MM.1S (cell line): ENCODE data around the gene GPR176.

Experiments used
- DNase-seq: peaks from one replicate; pipeline ENCODE4 v3.0.0-alpha.2; 2015
- H2AFZ ChIP-seq: fragments of 300-600 bp; sonication (generic); 2 replicates; pipeline ENCODE4 v1.6.0; 2016; ENCODE audit warnings: antibody characterized with exemption, low read length
- H3F3A ChIP-seq: fragments of 300-600 bp; sonication (generic); 2 replicates; pipeline ENCODE4 v1.6.1; 2016; ENCODE audit warnings: mild to moderate bottlenecking, antibody characterized with exemption, low read length, moderate library complexity, mixed read lengths; ENCODE audit not compliant: insufficient read depth
- H3K27ac ChIP-seq: fragments of 300-600 bp; sonication (generic); 2 replicates; pipeline ENCODE4 v1.5.1; 2016; ENCODE audit warnings: mild to moderate bottlenecking, low read length
- H3K27me3 ChIP-seq: fragments of 300-600 bp; sonication (generic); replicated peaks from 2 replicates; pipeline ENCODE4 v1.6.0; 2016; ENCODE audit warnings: low read length; ENCODE audit not compliant: insufficient read depth
- H3K36me3 ChIP-seq: fragments of 300-600 bp; sonication (generic); replicated peaks from 2 replicates; pipeline ENCODE4 v1.6.1; 2016; ENCODE audit warnings: mild to moderate bottlenecking, low read length, mixed read lengths; ENCODE audit not compliant: insufficient read depth
- H3K4me1 ChIP-seq: fragments of 300-600 bp; sonication (generic); 2 replicates; pipeline ENCODE4 v1.6.1; 2016; ENCODE audit warnings: low read length, mixed read lengths
- H3K4me2 ChIP-seq: fragments of 300-600 bp; sonication (generic); 2 replicates; pipeline ENCODE4 v1.6.0; 2016; ENCODE audit warnings: low read depth, low read length
- H3K4me3 ChIP-seq: fragments of 300-600 bp; sonication (generic); 2 replicates; pipeline ENCODE4 v1.5.1; 2016; ENCODE audit warnings: low read length, mixed read lengths
- H3K79me2 ChIP-seq: fragments of 300-600 bp; sonication (generic); 2 replicates; pipeline ENCODE4 v1.6.1; 2016; ENCODE audit warnings: mixed run types, low read length, mixed read lengths
- H3K9ac ChIP-seq: fragments of 300-600 bp; sonication (generic); 2 replicates; pipeline ENCODE4 v1.6.1; 2016; ENCODE audit warnings: low read length, mixed read lengths
- H3K9me2 ChIP-seq: fragments of 300-600 bp; sonication (generic); replicated peaks from 2 replicates; pipeline ENCODE4 v1.6.1; 2016; ENCODE audit warnings: mild to moderate bottlenecking, low read length, mixed read lengths; ENCODE audit not compliant: insufficient read depth
- H3K9me3 ChIP-seq: fragments of 300-600 bp; sonication (generic); replicated peaks from 2 replicates; pipeline ENCODE4 v1.6.1; 2016; ENCODE audit warnings: mild to moderate bottlenecking, low read length, mixed read lengths; ENCODE audit not compliant: insufficient read depth
- H4K20me1 ChIP-seq: fragments of 300-600 bp; sonication (generic); 2 replicates; pipeline ENCODE4 v1.6.1; 2016; ENCODE audit warnings: mild to moderate bottlenecking, low read length, moderate library complexity, mixed read lengths; ENCODE audit not compliant: insufficient read depth
- EZH2 ChIP-seq: fragments of 300-600 bp; sonication (generic); optimal IDR thresholded peaks from 2 replicates; pipeline ENCODE3; 2017; ENCODE audit warnings: low read depth, mild to moderate bottlenecking, antibody characterized with exemption, low read length, mixed read lengths
- EZH2phosphoT487 ChIP-seq: fragments of 300-600 bp; sonication (generic); IDR thresholded peaks from 2 replicates; pipeline ENCODE4 v1.6.1; 2018; ENCODE audit warnings: antibody characterized with exemption, low read length
- TF ChIP-seq, protein P1 (sequence below): fragments of 300-600 bp; sonication (generic); IDR thresholded peaks from 2 replicates; pipeline ENCODE4 v1.5.1; 2016; ENCODE audit warnings: antibody characterized with exemption, low read length, mixed read lengths

GPR176 gene

DNA sequence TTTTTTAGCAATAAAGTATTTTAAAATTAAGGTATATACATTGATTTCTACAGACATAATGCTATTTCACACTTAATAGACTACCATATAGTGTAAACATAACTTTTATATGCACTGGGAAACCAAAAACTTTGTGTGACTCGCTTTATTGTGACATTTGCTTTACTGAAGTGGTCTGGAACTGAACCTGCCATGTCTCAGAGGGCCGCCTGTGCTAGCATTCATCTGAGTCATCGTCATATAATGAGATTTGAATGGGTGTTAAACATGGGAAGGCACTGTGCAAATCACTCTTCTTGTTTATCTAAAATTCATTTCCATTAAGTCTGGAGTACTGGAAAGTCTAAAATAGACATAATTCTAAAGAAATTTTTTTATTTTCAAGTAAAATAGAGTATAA lies 26.8 kb upstream of the GPR176 start:
- Histone ChIP-seq H3K4me3 (no peak overlapping the region), H4K20me1 (no peaks in the 10 kb centered on the region), H3K27me3 (no peaks in the 10 kb centered on the region), H3K9me3 (no peaks in the 10 kb centered on the region), H3K9ac (no peak overlapping the region), H3F3A (no peaks in the 10 kb centered on the region), H3K4me2 (no peak overlapping the region), H3K9me2 (no peaks in the 10 kb centered on the region), H3K36me3 (0 out of 2 replicates have a peak, but pooled peaks cover 4% of the 10 kb centered on the region), H3K79me2 (no peaks in the 10 kb centered on the region), H3K4me1 (no peaks in the 10 kb centered on the region), H3K27ac (no peak overlapping the region), H2AFZ (no peak overlapping the region)
- DNase-seq: no peak
- no peak for TF ChIP-seq EZH2phosphoT487
- TF ChIP-seq, protein P1, sequence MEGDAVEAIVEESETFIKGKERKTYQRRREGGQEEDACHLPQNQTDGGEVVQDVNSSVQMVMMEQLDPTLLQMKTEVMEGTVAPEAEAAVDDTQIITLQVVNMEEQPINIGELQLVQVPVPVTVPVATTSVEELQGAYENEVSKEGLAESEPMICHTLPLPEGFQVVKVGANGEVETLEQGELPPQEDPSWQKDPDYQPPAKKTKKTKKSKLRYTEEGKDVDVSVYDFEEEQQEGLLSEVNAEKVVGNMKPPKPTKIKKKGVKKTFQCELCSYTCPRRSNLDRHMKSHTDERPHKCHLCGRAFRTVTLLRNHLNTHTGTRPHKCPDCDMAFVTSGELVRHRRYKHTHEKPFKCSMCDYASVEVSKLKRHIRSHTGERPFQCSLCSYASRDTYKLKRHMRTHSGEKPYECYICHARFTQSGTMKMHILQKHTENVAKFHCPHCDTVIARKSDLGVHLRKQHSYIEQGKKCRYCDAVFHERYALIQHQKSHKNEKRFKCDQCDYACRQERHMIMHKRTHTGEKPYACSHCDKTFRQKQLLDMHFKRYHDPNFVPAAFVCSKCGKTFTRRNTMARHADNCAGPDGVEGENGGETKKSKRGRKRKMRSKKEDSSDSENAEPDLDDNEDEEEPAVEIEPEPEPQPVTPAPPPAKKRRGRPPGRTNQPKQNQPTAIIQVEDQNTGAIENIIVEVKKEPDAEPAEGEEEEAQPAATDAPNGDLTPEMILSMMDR: no peak
- TF ChIP-seq EZH2: no peak

DNA sequence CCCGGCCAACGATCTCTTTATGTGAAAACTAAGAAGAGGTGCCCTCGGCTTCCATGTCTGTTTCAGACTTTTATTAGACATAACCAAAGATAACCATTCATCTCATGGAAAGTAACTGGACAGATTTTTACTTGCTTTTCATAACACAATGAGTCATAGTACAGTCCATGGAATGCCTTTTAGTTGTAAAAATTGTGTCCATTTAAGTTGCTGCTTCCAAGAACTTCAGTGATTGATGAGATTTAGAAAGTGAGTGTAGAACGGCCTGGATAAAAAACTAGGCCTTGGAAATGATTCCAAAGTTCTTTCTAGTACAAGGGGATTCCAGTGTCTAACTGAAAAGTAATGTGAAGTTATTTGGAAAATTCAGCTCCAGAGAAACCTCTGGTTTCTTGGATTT lies 24.7 kb upstream of the GPR176 start:
- H3K9me2 ChIP-seq: no peaks in the 10 kb centered on the region
- H3K79me2 ChIP-seq: 0 out of 2 replicates have a peak, but pooled peaks cover 6% of the 10 kb centered on the region
- no peak overlapping the region for H3K4me3 ChIP-seq
- H3K4me2 ChIP-seq: no peak overlapping the region
- H3F3A ChIP-seq: peaks cover 5% of the 10 kb centered on the region; the same call in 1 of the 2 replicates
- TF ChIP-seq, protein P1: no peak
- TF ChIP-seq EZH2 (no peak), EZH2phosphoT487 (no peak)
- 0 out of 2 replicates have a peak, but pooled peaks cover 4% of the 10 kb centered on the region for H3K36me3 ChIP-seq
- no peak overlapping the region for H2AFZ ChIP-seq
- no peaks in the 10 kb centered on the region for H3K9me3 ChIP-seq
- DNase-seq: no peak
- H3K9ac ChIP-seq: no peak overlapping the region
- no peaks in the 10 kb centered on the region for H3K27me3 ChIP-seq
- no peak overlapping the region for H3K27ac ChIP-seq
- no peaks in the 10 kb centered on the region for H4K20me1 ChIP-seq
- peaks cover 6% of the 10 kb centered on the region for H3K4me1 ChIP-seq

DNA sequence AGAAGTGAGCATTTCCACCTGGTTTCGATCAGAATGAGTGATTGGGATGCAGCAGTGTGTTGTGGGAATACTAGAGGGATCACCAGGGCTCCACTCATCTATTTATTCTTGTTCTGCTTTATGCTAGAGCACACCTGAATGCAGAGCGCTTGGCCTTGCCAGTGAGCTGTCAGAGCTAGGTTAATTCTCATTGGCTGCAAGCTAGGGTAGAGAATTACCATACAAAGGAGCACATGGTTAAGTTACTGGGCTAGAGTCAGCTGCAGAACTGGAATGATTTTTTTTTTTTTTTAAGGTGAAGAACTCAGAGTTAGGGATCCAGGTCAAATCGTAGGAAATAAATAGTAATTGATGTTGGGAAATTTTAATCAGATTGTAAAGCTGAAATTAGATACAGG lies 22.7 kb upstream of the GPR176 start:
- peaks cover 17% of the 10 kb centered on the region for H3K4me1 ChIP-seq
- H3K4me3 ChIP-seq: no peak overlapping the region
- H3K4me2 ChIP-seq: no peak overlapping the region
- peaks cover 12% of the 10 kb centered on the region; the same call in 1 of the 2 replicates for H3F3A ChIP-seq
- DNase-seq: no peak
- H3K9me2 ChIP-seq: no peaks in the 10 kb centered on the region
- H3K9me3 ChIP-seq: no peaks in the 10 kb centered on the region
- H4K20me1 ChIP-seq: no peaks in the 10 kb centered on the region
- TF ChIP-seq EZH2: no peak
- TF ChIP-seq, protein P1: no peak
- no peak for TF ChIP-seq EZH2phosphoT487
- no peak overlapping the region for H3K27ac ChIP-seq
- peaks cover 18% of the 10 kb centered on the region for H3K79me2 ChIP-seq
- no peak overlapping the region for H3K9ac ChIP-seq
- 0 out of 2 replicates have a peak, but pooled peaks cover 4% of the 10 kb centered on the region for H3K36me3 ChIP-seq
- no peaks in the 10 kb centered on the region for H3K27me3 ChIP-seq
- no peak overlapping the region for H2AFZ ChIP-seq
